Measurements from ENCODE around the gene CYB5R4. TPM values are rescaled to one million over a fixed set of nuclear protein-coding genes. Genes with fewer than 3 reads are reported as not detected.

CYB5R4 gene
- polyA plus RNA-seq, 1 of the 3 experiments (the other 2 are of a cell fraction): 3.3 TPM

DNA sequence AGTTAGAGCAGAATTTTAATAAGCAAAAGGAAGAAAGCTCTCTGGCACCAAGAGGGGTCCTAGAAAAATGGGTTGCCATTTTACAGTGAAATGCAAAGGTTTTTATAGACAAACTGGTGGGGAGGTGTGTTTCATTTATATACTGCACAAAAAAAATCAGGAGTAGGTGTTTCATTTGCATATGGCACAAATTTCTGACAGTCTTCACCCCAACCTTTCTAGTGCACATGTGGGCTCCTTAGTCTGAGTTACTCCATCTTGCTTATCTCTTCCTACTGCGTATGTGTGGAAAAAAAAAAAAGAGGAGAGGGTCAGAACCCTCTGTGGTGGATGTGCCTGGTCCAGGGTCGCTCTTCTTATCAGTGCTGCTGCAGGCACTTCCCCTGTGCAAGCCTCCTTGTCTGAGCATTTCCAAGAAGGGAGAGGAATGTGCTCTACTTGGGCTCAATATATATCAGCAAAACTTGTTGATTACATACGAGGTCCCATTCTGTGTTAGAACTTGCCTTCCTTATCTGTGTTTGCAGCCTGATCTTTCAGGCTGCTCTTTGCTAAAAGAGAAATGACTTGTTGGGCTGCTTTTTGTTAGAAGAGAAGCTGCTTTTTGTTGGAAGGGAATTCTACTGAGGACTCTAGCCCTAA, 115.0 kb downstream of the CYB5R4 start:
- Histone ChIP-seq H2AFZ (ENCODE audit: low read depth) (no peak overlapping the region), H3K4me3 (ENCODE audit: low read depth in 2 of 2, low read length in 1 of 2) (no peak overlapping the region), H3K9ac (no peak overlapping the region), H3K4me2 (no peak overlapping the region), H3K4me1 (ENCODE audit: control insufficient read depth in 1 of 2, insufficient read depth in 2 of 2, low read depth in 1 of 2, low read length in 1 of 2) (no peaks in the 10 kb centered on the region; a peak in 2 of 4 replicates), H4K20me1 (ENCODE audit: insufficient read depth) (no peaks in the 10 kb centered on the region), H3K36me3 (replicated peaks in 1 of 2; ENCODE audit: control insufficient read depth in 1 of 2, insufficient read depth in 2 of 2, low read length in 1 of 2) (no peaks in the 10 kb centered on the region), H3K9me3 (0 out of 2 replicates have a peak, but pooled peaks cover 6% of the 10 kb centered on the region), H3F3A (replicated peaks; ENCODE audit: insufficient read depth) (no peaks in the 10 kb centered on the region), H3K27me3 (ENCODE audit: insufficient read depth) (no peaks in the 10 kb centered on the region), H3K79me2 (ENCODE audit: insufficient read depth) (no peaks in the 10 kb centered on the region), H3K27ac (ENCODE audit: low read depth in 2 of 2, low read length in 1 of 2) (no peak overlapping the region), H3K9me2 (no peaks in the 10 kb centered on the region)
- no peak for DNase-seq
- TF ChIP-seq TEAD4 (IDR thresholded peaks at IDR 0.05; ENCODE audit: borderline replicate concordance, insufficient read depth): no peak
- no peak for TF ChIP-seq POLR2AphosphoS5 (IDR thresholded peaks at IDR 0.05; ENCODE audit: low read depth, low read length)
- no peak for TF ChIP-seq CHD2 (IDR thresholded peaks at IDR 0.05; ENCODE audit: low read length, partially characterized antibody)
- no peak for TF ChIP-seq EZH2phosphoT487 (IDR thresholded peaks at IDR 0.05; ENCODE audit: borderline replicate concordance, low read depth)
- TF ChIP-seq, protein P1, sequence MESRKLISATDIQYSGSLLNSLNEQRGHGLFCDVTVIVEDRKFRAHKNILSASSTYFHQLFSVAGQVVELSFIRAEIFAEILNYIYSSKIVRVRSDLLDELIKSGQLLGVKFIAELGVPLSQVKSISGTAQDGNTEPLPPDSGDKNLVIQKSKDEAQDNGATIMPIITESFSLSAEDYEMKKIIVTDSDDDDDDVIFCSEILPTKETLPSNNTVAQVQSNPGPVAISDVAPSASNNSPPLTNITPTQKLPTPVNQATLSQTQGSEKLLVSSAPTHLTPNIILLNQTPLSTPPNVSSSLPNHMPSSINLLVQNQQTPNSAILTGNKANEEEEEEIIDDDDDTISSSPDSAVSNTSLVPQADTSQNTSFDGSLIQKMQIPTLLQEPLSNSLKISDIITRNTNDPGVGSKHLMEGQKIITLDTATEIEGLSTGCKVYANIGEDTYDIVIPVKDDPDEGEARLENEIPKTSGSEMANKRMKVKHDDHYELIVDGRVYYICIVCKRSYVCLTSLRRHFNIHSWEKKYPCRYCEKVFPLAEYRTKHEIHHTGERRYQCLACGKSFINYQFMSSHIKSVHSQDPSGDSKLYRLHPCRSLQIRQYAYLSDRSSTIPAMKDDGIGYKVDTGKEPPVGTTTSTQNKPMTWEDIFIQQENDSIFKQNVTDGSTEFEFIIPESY (IDR thresholded peaks at IDR 0.05; ENCODE audit: borderline replicate concordance, low read depth): no peak
- TF ChIP-seq, protein P2, sequence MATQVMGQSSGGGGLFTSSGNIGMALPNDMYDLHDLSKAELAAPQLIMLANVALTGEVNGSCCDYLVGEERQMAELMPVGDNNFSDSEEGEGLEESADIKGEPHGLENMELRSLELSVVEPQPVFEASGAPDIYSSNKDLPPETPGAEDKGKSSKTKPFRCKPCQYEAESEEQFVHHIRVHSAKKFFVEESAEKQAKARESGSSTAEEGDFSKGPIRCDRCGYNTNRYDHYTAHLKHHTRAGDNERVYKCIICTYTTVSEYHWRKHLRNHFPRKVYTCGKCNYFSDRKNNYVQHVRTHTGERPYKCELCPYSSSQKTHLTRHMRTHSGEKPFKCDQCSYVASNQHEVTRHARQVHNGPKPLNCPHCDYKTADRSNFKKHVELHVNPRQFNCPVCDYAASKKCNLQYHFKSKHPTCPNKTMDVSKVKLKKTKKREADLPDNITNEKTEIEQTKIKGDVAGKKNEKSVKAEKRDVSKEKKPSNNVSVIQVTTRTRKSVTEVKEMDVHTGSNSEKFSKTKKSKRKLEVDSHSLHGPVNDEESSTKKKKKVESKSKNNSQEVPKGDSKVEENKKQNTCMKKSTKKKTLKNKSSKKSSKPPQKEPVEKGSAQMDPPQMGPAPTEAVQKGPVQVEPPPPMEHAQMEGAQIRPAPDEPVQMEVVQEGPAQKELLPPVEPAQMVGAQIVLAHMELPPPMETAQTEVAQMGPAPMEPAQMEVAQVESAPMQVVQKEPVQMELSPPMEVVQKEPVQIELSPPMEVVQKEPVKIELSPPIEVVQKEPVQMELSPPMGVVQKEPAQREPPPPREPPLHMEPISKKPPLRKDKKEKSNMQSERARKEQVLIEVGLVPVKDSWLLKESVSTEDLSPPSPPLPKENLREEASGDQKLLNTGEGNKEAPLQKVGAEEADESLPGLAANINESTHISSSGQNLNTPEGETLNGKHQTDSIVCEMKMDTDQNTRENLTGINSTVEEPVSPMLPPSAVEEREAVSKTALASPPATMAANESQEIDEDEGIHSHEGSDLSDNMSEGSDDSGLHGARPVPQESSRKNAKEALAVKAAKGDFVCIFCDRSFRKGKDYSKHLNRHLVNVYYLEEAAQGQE (IDR thresholded peaks at IDR 0.05; ENCODE audit: low read depth, low read length): no peak
- TF ChIP-seq, protein P3, sequence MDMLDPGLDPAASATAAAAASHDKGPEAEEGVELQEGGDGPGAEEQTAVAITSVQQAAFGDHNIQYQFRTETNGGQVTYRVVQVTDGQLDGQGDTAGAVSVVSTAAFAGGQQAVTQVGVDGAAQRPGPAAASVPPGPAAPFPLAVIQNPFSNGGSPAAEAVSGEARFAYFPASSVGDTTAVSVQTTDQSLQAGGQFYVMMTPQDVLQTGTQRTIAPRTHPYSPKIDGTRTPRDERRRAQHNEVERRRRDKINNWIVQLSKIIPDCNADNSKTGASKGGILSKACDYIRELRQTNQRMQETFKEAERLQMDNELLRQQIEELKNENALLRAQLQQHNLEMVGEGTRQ (IDR thresholded peaks at IDR 0.05; ENCODE audit: borderline replicate concordance, low read depth, low read length): no peak
- no peak for TF ChIP-seq FOXM1 (IDR thresholded peaks at IDR 0.05; ENCODE audit: low read depth)
- TF ChIP-seq FOXJ3 (CRISPR knock-in tag; IDR thresholded peaks at IDR 0.05): no peak
- TF ChIP-seq RFX5 (IDR thresholded peaks at IDR 0.05; ENCODE audit: low read length): no peak
- TF ChIP-seq RAD21 (IDR thresholded peaks at IDR 0.05; ENCODE audit: low read length): no peak
- no peak for TF ChIP-seq FOSL2 (IDR thresholded peaks at IDR 0.05; ENCODE audit: borderline replicate concordance, low read depth)
- TF ChIP-seq, protein P4, sequence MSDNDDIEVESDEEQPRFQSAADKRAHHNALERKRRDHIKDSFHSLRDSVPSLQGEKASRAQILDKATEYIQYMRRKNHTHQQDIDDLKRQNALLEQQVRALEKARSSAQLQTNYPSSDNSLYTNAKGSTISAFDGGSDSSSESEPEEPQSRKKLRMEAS (IDR thresholded peaks at IDR 0.05; ENCODE audit: low read depth): no peak
- CTCF ChIA-PET: no interaction called here
- 49% methylated on average over 3 of the region's 3 CpGs for WGBS (ENCODE audit: low lambda C conversion rate)
- POLR2A ChIA-PET: no interaction called here
